Right cardiac atrium (tissue), 5 donors: ENCODE data around the gene SMOC1. TPM values are rescaled to one million over a fixed set of nuclear protein-coding genes. Genes with fewer than 3 reads are reported as not detected.

Experiments
- ATAC-seq, 2 donors: fragments of 200-7000 bp; cut with Tn5 transposase; one replicate each; pipeline versions ENCODE4 v1.8.0 to v1.9.1; 2020; ENCODE audit warnings: moderate library complexity in 2 of 2, mild to moderate bottlenecking in 1 of 2
- DNase-seq, 3 donors: peaks; one replicate each; pipeline ENCODE4 v3.0.0-alpha.2; 2020
- H3K27ac ChIP-seq: one replicate; pipeline ENCODE4 v1.5.1; 2013; ENCODE audit warnings: mild to moderate bottlenecking, low read length, control low read depth, moderate library complexity
- H3K27me3 ChIP-seq: one replicate; pipeline ENCODE4 v1.6.1; 2013; ENCODE audit not compliant: control insufficient read depth, insufficient read depth
- H3K4me1 ChIP-seq: one replicate; pipeline ENCODE4 v1.6.1; 2013; ENCODE audit warnings: low read length; ENCODE audit not compliant: control insufficient read depth, insufficient read depth
- H3K4me3 ChIP-seq: one replicate; pipeline ENCODE4 v1.5.1; 2013; ENCODE audit warnings: low read length, control low read depth
- H3K9me3 ChIP-seq: one replicate; pipeline ENCODE4 v1.6.1; 2013; ENCODE audit warnings: low read length; ENCODE audit not compliant: control insufficient read depth
- WGBS: extraction: QIAGEN DNeasy Blood & Tissue Kit; methylation state at CpG from one replicate; pipeline ENCODE4 v1.1.7; 2013; 5-methylcytosine and 5-hydroxymethylcytosine counted together
- intact Hi-C, 4 donors: fragments of 100-400 bp; cut with DNase I; formaldehyde crosslinking; loops; one replicate each; pipeline versions ENCODE4 v1.11.0 to v1.14.0; 2022 to 2023
- polyA plus RNA-seq: library from polyadenylated mRNA; stranded (reverse); fragments of 200-250 nt; gene quantifications from one replicate; pipeline ENCODE4 v1.2.3, GENCODE V29; 2013
- total RNA-seq, 4 donors: library from RNA; stranded (reverse); fragmentation: NEBNext Ultra II Directional; extraction: Animal tissue kit (Norgen Biotek cat#: 25700); gene quantifications; one replicate each; pipeline ENCODE4 v1.2.1, GENCODE V29; 2021
- donor health status: healthy with polysubstance abuse.
- donor health status: DM: no; HTN: yes; CAD: no.
- donor health status: DM: no; HTN: no; CAD: no.
- donor health status: DM: no; HTN: yes; CAD: no; lungs with severe emphysema.
- donor health status: DM: yes; HTN: yes; CAD: no.

The SMOC1 gene
- total and polyA plus RNA-seq, 5 donors = 13.4 to 37.0 (median 23.2) TPM

DNA sequence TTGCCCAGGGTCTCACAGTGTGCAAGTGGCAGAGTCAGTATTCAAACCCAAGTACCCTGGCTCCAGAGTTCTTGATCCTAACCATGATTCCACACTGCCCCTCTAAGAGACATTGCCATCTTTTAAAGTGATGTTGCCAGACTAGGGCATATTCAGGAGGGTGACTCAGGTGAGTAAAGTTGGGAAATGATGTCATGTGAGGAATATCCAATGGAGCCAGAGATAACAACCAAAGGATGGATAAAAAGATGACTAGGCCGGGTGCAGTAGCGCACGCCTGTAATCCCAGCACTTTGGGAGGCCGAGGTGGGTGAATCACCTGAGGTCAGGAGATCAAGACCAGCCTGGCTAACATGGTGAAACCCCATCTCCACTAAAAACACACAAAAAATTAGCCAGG is 85.6 kb downstream of the SMOC1 start:
- ATAC-seq (no peak), DNase-seq (no peak)
- Histone ChIP-seq H3K9me3 (no peaks in the 10 kb centered on the region), H3K4me1 (no peaks in the 10 kb centered on the region), H3K4me3 (no peak overlapping the region), H3K27ac (no peak overlapping the region), H3K27me3 (no peaks in the 10 kb centered on the region)
- intact Hi-C loops = no loop called here
- WGBS = 87% methylated on average over 4 of the region's 4 CpGs

DNA sequence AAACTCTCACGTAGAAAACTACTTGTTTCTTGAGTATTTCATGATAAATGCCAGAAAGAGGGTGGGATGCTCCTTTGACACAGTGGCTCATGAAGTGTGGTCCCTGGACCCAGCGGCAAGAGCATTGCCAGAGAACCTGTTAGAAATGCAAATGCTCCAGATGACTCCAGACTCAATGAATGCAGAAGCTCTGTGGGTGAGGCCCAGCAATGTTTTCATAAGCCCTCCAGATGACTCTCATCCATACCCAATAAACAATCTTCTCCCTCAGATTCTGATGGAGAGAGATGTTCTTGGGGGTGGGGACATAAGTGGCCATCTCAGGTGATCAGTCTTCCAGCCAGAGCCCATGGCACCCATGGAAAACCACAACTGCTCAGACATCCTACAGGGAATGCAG is 88.9 kb downstream of the SMOC1 start:
- Histone ChIP-seq H3K27ac (no peak overlapping the region), H3K27me3 (no peaks in the 10 kb centered on the region), H3K9me3 (no peaks in the 10 kb centered on the region), H3K4me1 (no peaks in the 10 kb centered on the region), H3K4me3 (no peak overlapping the region)
- 71% methylated on average over 2 of the region's 2 CpGs for WGBS
- no peak for ATAC-seq
- intact Hi-C loops = no loop called here
- DNase-seq = no peak

DNA sequence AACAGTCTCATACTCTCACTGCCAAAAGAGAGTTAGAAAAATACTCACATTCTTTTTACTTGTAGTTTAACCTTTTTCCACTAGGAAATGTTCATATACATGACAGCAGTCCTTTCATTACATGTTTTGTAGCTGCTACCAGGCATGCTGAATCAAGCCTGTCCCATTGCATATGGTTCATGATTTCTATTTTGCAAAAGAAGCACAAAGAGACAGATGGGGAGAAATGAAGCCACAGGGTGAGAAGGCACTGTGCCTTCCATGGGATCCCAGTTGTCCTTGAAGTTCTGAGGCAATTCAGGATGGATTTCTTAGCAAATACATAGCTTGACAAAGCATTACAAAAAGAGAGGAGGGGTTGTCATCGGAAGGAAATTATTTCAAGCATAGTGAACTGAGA is 89.5 kb downstream of the SMOC1 start:
- intact Hi-C loops = no loop called here
- H3K27me3 ChIP-seq = no peaks in the 10 kb centered on the region
- peaks cover 1% of the 10 kb centered on the region for H3K4me1 ChIP-seq
- no peaks in the 10 kb centered on the region for H3K9me3 ChIP-seq
- 94% methylated on average over 1 of the region's 1 CpG for WGBS
- H3K4me3 ChIP-seq = no peak overlapping the region
- ATAC-seq (no peak), DNase-seq (no peak)
- H3K27ac ChIP-seq = no peak overlapping the region

DNA sequence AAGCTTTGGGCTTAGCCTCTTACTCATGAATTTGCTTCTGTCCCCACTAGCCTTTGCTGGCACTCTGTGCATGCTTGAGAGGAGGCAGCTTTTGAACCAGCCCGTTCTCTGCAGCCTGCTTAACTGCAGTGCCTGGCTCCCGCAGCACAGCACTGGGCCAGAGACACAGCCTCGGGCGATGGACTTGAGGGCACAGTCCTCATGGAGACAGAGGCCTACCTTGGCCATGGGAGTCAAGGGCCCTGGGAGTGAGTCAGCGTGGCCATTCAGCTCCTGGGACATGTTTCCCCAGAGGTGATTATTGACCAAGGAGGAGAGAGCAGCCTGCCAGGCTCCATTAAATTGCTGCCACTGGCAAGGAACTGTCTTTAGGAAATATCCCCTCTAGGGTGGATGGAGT is 93.5 kb downstream of the SMOC1 start:
- intact Hi-C loops = no loop called here
- ATAC-seq = no peak
- WGBS = 85% methylated on average over 5 of the region's 5 CpGs
- no peak overlapping the region for H3K27ac ChIP-seq
- peaks cover 1% of the 10 kb centered on the region for H3K4me1 ChIP-seq
- H3K4me3 ChIP-seq = no peak overlapping the region
- no peak for DNase-seq
- no peaks in the 10 kb centered on the region for H3K9me3 ChIP-seq
- no peaks in the 10 kb centered on the region for H3K27me3 ChIP-seq

DNA sequence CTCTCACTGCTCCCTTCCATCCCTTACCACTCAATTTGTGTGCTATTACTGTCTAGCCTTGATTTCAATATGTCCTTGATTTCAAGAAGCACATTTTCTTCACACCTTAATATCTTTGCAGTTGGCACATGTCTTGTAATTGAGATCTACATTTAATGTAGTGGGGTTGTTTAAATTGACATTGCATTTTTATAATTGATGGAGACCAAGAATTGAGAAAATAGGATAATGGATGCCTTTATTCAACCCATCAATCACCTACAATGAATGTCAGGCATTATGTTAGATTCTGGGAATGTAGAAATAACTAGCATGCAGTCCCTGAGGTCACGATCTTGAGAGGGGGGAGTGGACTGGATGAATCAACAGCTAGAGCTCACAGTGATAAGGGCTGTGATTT is 94.6 kb downstream of the SMOC1 start:
- Histone ChIP-seq H3K27me3 (no peaks in the 10 kb centered on the region), H3K9me3 (no peaks in the 10 kb centered on the region), H3K4me3 (no peak overlapping the region), H3K27ac (no peak overlapping the region), H3K4me1 (peaks cover 1% of the 10 kb centered on the region)
- 34% methylated on average over 1 of the region's 1 CpG for WGBS
- ATAC-seq (no peak), DNase-seq (no peak)
- intact Hi-C loops = no loop called here

DNA sequence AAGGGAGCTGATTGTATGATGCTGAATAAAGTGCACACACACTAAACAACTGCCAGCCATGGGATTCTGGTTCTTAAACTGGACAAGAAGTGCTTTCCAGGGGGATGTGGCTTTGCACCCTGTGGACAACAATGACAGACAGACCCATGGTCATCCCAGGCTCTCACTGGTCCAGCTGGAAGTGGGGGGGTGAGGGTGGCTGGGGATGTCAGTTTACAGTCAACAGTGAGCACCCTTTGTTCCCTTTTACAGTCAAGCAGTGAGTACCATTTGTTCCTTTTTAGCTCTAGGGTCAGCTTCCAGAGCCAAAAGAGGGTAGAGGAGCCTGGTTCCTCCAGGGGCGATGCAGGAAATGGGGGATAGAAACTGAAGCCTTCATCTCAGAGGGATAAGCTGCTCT is 100.7 kb downstream of the SMOC1 start:
- WGBS = 88% methylated on average over 1 of the region's 1 CpG
- no peak overlapping the region for H3K27ac ChIP-seq
- intact Hi-C loops = no loop called here
- peaks cover 4% of the 10 kb centered on the region for H3K4me1 ChIP-seq
- H3K27me3 ChIP-seq = no peaks in the 10 kb centered on the region
- ATAC-seq = no peak
- H3K4me3 ChIP-seq = no peak overlapping the region
- no peaks in the 10 kb centered on the region for H3K9me3 ChIP-seq
- no peak for DNase-seq

DNA sequence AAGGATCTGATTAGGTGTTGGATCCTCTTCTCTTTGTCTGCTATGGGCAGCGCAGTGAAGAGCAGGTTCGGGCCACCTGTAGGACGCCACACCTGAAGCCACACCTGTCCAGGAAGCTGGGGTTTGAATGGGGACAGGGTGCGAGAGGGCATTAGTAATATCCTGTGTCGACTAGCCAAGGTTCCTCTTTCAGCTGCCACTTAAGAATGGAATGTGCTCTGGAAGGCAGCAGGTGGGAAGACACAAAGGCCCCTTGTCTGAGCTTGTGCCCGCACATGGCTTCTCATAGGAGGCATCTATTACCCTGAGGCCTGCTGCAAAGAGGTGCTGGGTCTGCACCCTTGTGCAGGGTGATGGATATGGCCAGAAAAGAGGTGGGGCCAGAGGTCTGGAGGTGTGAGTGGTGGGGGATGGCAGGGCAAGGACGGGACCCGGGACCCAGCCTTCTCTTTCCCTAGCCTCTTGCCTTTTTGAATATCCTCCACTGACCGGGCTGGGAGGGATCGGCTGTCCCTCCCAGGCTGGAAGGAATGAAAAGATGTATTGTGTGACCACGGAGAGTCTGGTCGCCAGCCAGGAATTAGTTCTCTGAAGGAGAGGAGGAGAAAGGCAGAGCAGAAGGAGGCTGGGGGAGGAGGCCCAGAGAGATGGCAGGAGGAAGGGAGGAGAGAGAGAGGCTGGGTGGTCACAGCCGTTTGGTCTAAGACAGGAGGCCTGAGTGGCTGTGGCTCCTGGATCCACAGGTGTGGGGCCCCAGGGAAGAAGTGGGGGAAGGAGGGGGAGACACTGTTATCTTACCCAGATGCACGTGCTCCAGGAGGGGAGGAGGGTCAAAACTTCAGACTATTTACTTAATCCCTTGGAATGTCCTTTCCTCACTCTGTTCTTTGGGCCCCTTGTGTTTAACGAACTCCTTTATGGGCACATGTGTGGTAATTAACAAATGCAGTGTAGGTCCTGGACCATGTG is 101.5 kb downstream of the SMOC1 start:
- no peak for ATAC-seq
- no peak overlapping the region for H3K27ac ChIP-seq
- intact Hi-C loops = no loop called here
- no peak overlapping the region for H3K4me3 ChIP-seq
- DNase-seq = peak in 1 of 3 donors; percentile 24
- 67% methylated on average over 15 of the region's 15 CpGs for WGBS
- H3K9me3 ChIP-seq = no peaks in the 10 kb centered on the region
- peaks cover 4% of the 10 kb centered on the region for H3K4me1 ChIP-seq
- no peaks in the 10 kb centered on the region for H3K27me3 ChIP-seq

DNA sequence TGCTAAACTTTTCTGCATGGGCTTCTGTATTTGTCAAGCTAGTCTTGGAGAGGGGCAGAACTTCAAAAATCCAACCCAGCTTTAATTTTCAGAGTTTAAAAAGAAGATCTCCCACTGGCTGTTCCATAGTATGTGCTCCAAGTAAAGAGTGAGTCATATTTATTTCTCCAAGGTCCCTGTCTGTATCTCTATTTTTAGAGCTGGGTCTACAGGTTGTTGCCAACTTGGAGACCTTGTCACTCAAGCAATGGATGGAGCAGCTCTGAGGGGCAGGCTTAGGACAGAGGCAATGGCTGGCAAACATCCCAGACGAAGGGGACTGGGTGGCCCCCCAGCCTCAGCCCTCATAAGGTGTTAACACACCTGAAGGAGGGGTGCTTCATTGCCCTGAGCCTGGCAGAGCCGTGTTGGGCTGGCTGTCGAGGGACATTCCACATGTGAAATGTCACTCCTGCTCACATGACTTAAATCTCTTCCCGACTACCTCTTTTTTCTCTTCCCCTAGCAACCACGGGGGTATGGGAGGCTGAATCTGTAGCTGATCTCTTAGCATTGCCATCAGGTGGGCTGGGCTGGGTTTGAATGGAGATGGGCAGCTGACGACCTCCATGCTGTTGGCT is 103.1 kb downstream of the SMOC1 start:
- no peaks in the 10 kb centered on the region for H3K27me3 ChIP-seq
- no peak for DNase-seq
- H3K27ac ChIP-seq = no peak overlapping the region
- H3K4me1 ChIP-seq = peaks cover 4% of the 10 kb centered on the region
- no peak overlapping the region for H3K4me3 ChIP-seq
- ATAC-seq = no peak
- WGBS = 26% methylated on average over 6 of the region's 6 CpGs
- intact Hi-C loops = no loop called here
- no peaks in the 10 kb centered on the region for H3K9me3 ChIP-seq

DNA sequence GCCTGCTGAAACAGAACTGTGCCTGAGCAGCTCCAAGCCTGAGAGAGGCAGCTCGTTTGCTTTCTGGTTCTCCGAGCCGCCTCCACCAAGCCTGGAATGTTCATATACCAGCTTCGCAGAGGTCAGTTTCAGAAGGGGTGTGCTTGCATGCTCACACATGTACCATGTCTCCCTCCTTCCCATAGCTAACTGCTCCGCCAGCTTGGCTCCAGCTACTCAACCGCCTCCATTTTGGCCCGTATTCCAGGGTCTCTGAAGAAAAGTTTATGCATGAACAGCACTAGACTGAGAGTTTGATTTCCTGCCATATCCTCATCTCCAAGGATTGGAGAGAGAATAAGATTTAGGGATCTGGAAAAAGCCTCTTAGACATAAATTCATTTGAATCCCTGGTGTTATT is 103.7 kb downstream of the SMOC1 start:
- intact Hi-C loops = no loop called here
- DNase-seq (no peak), ATAC-seq (no peak)
- H3K27ac ChIP-seq = no peak overlapping the region
- 61% methylated on average over 7 of the region's 7 CpGs for WGBS
- H3K4me1 ChIP-seq = peaks cover 4% of the 10 kb centered on the region
- H3K27me3 ChIP-seq = no peaks in the 10 kb centered on the region
- no peak overlapping the region for H3K4me3 ChIP-seq
- H3K9me3 ChIP-seq = no peaks in the 10 kb centered on the region

DNA sequence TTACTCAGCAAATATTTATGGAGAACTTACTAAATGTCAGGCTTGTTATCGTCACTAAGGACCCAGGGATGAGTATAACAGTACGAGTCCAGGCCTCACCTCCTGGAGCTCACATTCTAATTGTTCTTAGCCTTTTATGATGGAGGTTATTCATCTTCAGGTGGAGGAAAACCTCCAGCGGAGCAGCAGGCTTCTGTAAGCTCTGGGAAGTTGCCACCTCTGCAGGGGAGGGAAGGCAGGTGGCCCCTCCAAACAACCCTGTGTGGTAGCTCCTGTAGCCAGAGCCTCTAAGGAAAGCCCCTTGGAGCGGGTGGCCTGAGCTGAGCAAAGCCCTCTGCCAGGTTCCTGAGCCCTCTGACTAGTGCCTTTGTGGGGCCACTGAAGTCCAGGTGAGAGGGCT is 104.1 kb downstream of the SMOC1 start:
- H3K4me3 ChIP-seq = no peak overlapping the region
- peaks cover 4% of the 10 kb centered on the region for H3K4me1 ChIP-seq
- no peak for ATAC-seq
- no peak overlapping the region for H3K27ac ChIP-seq
- 79% methylated on average over 4 of the region's 4 CpGs for WGBS
- no peaks in the 10 kb centered on the region for H3K9me3 ChIP-seq
- no peak for DNase-seq
- intact Hi-C loops = no loop called here
- peaks cover under 1% of the 10 kb centered on the region for H3K27me3 ChIP-seq

DNA sequence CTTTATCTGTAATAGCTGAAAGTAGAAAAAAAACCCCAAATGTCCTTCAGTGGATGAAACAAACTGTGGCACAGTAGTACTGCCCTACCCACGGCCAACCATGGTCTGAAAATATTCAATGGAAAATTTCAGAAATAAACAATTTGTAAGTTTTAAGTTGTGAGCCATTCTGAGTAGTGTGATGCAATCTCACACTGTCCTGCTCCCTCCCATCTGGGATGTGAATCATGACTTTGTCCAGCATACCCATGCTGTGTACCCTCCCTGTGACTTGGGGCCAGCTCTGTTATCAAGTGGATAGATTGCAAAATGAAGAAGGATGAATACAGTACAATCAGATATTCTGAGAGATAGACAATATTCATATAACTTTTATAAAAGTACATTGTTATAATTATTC is 106.2 kb downstream of the SMOC1 start:
- 63% methylated on average over 1 of the region's 1 CpG for WGBS
- peaks cover 4% of the 10 kb centered on the region for H3K4me1 ChIP-seq
- no peaks in the 10 kb centered on the region for H3K9me3 ChIP-seq
- DNase-seq (no peak), ATAC-seq (peak; percentile 68 to 73)
- no peak overlapping the region for H3K27ac ChIP-seq
- intact Hi-C loops = no loop called here
- peaks cover 2% of the 10 kb centered on the region for H3K27me3 ChIP-seq
- no peak overlapping the region for H3K4me3 ChIP-seq
